HEK293 (cell line): ENCODE results near the gene FAM120C.

ENCODE experiments used
- CTCF ChIA-PET: fragments of 350-600 bp; formaldehyde crosslinking; extraction: SDS; loops from one replicate; lab custom pipeline; 2021; ENCODE audit warnings: antibody characterized with exemption; lab: Yijun Ruan, JAX
- POLR2A ChIA-PET: fragments of 300-600 bp; formaldehyde crosslinking; extraction: SDS; loops from one replicate; lab custom pipeline; 2020; ENCODE audit warnings: antibody characterized with exemption, inconsistent platforms; lab: Yijun Ruan, JAX
- H3K27ac ChIP-seq: fragments of 200-500 bp; sonication (Bioruptor generic); 2 replicates; pipeline ENCODE4 v1.5.1; 2014; ENCODE audit warnings: low read depth, low read length, control low read depth, inconsistent platforms; ENCODE audit errors: extremely low read depth
- H3K36me3 ChIP-seq, 2 experiments: fragments of 200-500 bp in 1 of 2; sonication (Bioruptor generic) in 1 of 2; 1 replicate in 1 of 2; 2 replicates in 1 of 2; pipeline ENCODE4 v1.5.1; 2014 to 2017; ENCODE audit warnings: inconsistent platforms in 2 of 2, low read length in 2 of 2; ENCODE audit not compliant: control insufficient read depth in 2 of 2, insufficient read depth in 1 of 2
- H3K4me1 ChIP-seq: fragments of 200-500 bp; sonication (Bioruptor generic); 2 replicates; pipeline ENCODE4 v1.5.1; 2014; ENCODE audit warnings: mild to moderate bottlenecking, low read length, inconsistent platforms; ENCODE audit not compliant: control insufficient read depth, insufficient read depth
- H3K4me3 ChIP-seq: 2 replicates; pipeline ENCODE4 v1.5.1; 2011; ENCODE audit warnings: low read depth, mild to moderate bottlenecking, control low read depth, low read length, moderate library complexity
- H3K9me3 ChIP-seq: fragments of 200-500 bp; sonication (Bioruptor generic); 2 replicates; pipeline ENCODE4 v1.5.1; 2014; ENCODE audit warnings: low read depth, low read length, inconsistent platforms; ENCODE audit not compliant: control insufficient read depth, insufficient read depth
- AEBP2 ChIP-seq: fragments of 450-650 bp; formaldehyde crosslinking; IDR thresholded peaks from 2 replicates; pipeline ENCODE4 v1.5.1; 2016; ENCODE audit warnings: missing biosample characterization, missing genetic modification characterization, borderline replicate concordance
- KLF7 ChIP-seq: fragments of 450-650 bp; formaldehyde crosslinking; IDR thresholded peaks from 2 replicates; pipeline ENCODE4 v1.5.1; 2016; ENCODE audit warnings: missing biosample characterization, missing genetic modification characterization, borderline replicate concordance
- MEIS1 ChIP-seq: sonication (generic); formaldehyde crosslinking; IDR thresholded peaks from 2 replicates; pipeline ENCODE4 v1.8.1; 2022; ENCODE audit warnings: missing genetic modification reagents, mild to moderate bottlenecking, borderline replicate concordance
- PATZ1 ChIP-seq: fragments of 450-650 bp; formaldehyde crosslinking; IDR thresholded peaks from 2 replicates; pipeline ENCODE4 v1.5.1; 2016; ENCODE audit warnings: missing biosample characterization, missing genetic modification characterization
- PBX3 ChIP-seq: sonication (generic); formaldehyde crosslinking; IDR thresholded peaks from 2 replicates; pipeline ENCODE4 v1.8.1; 2022; ENCODE audit warnings: mild to moderate bottlenecking, moderate library complexity, missing genetic modification reagents
- RBAK ChIP-seq: fragments of 450-650 bp; formaldehyde crosslinking; IDR thresholded peaks from 2 replicates; pipeline ENCODE4 v1.5.1; 2016; ENCODE audit warnings: missing biosample characterization, missing genetic modification characterization
- REST ChIP-seq: fragments of 450-650 bp; formaldehyde crosslinking; IDR thresholded peaks from 2 replicates; pipeline ENCODE4 v1.5.1; 2016; ENCODE audit warnings: missing biosample characterization, missing genetic modification characterization
- SCRT2 ChIP-seq: fragments of 450-650 bp; formaldehyde crosslinking; IDR thresholded peaks from 2 replicates; pipeline ENCODE4 v1.5.1; 2016; ENCODE audit warnings: missing biosample characterization, missing genetic modification characterization
- ZBTB17 ChIP-seq: fragments of 450-650 bp; formaldehyde crosslinking; IDR thresholded peaks from 2 replicates; pipeline ENCODE4 v1.5.1; 2016; ENCODE audit warnings: missing biosample characterization, missing genetic modification characterization
- ZNF10 ChIP-seq: fragments of 450-650 bp; formaldehyde crosslinking; IDR thresholded peaks from 2 replicates; pipeline ENCODE4 v1.5.1; 2017; ENCODE audit warnings: missing biosample characterization, missing genetic modification characterization
- ZNF112 ChIP-seq: fragments of 450-650 bp; formaldehyde crosslinking; IDR thresholded peaks from 2 replicates; pipeline ENCODE4 v1.5.0; 2017; ENCODE audit warnings: missing biosample characterization, missing genetic modification characterization
- ZNF121 ChIP-seq: fragments of 450-650 bp; formaldehyde crosslinking; IDR thresholded peaks from 2 replicates; pipeline ENCODE4 v1.5.1; 2016; ENCODE audit warnings: missing biosample characterization, missing genetic modification characterization
- ZNF138 ChIP-seq: fragments of 450-650 bp; formaldehyde crosslinking; IDR thresholded peaks from 2 replicates; pipeline ENCODE4 v1.5.1; 2016; ENCODE audit warnings: missing biosample characterization, missing genetic modification characterization, borderline replicate concordance
- ZNF184 ChIP-seq: fragments of 450-650 bp; IDR thresholded peaks from 2 replicates; pipeline ENCODE4 v1.5.1; 2018; ENCODE audit warnings: missing biosample characterization, mild to moderate bottlenecking, missing genetic modification characterization
- ZNF214 ChIP-seq: fragments of 450-650 bp; formaldehyde crosslinking; IDR thresholded peaks from 2 replicates; pipeline ENCODE4 v1.5.1; 2017; ENCODE audit warnings: missing biosample characterization, mild to moderate bottlenecking, missing genetic modification characterization, borderline replicate concordance
- ZNF223 ChIP-seq: fragments of 450-650 bp; formaldehyde crosslinking; IDR thresholded peaks from 2 replicates; pipeline ENCODE4 v1.5.1; 2016; ENCODE audit warnings: missing biosample characterization, missing genetic modification characterization
- ZNF274 ChIP-seq, 2 experiments: fragments of 200-500 bp in 1 of 2; fragments of 450-650 bp in 1 of 2; sonication (Bioruptor generic) in 1 of 2; formaldehyde crosslinking in 1 of 2; IDR thresholded peaks; 2 replicates each; pipeline versions ENCODE4 v1.5.1 to v1.6.1; 2014 to 2016; ENCODE audit warnings: borderline replicate concordance in 1 of 2, inconsistent platforms in 1 of 2, low read length in 1 of 2, missing biosample characterization in 1 of 2, missing genetic modification characterization in 1 of 2
- ZNF292 ChIP-seq: fragments of 450-650 bp; formaldehyde crosslinking; IDR thresholded peaks from 2 replicates; pipeline ENCODE4 v1.5.1; 2016; ENCODE audit warnings: low read depth, missing biosample characterization, missing genetic modification characterization, borderline replicate concordance
- ZNF335 ChIP-seq: fragments of 450-650 bp; formaldehyde crosslinking; conservative IDR thresholded peaks from 2 replicates; pipeline ENCODE4 v1.5.1; 2016; ENCODE audit warnings: missing biosample characterization, missing genetic modification characterization
- ZNF571 ChIP-seq: fragments of 450-650 bp; formaldehyde crosslinking; IDR thresholded peaks from 2 replicates; pipeline ENCODE4 v1.5.0; 2017; ENCODE audit warnings: missing biosample characterization, missing genetic modification characterization
- ZNF580 ChIP-seq: fragments of 450-650 bp; formaldehyde crosslinking; IDR thresholded peaks from 2 replicates; pipeline ENCODE4 v1.5.1; 2016; ENCODE audit warnings: missing biosample characterization, missing genetic modification characterization
- ZNF658 ChIP-seq: fragments of 450-650 bp; formaldehyde crosslinking; IDR thresholded peaks from 2 replicates; pipeline ENCODE4; 2016; ENCODE audit warnings: missing biosample characterization, missing genetic modification characterization
- ZNF660 ChIP-seq: fragments of 450-650 bp; IDR thresholded peaks from 2 replicates; pipeline ENCODE4 v1.5.1; 2018; ENCODE audit warnings: missing biosample characterization, mild to moderate bottlenecking, missing genetic modification characterization
- ZSCAN16 ChIP-seq: fragments of 450-650 bp; formaldehyde crosslinking; IDR thresholded peaks from 2 replicates; pipeline ENCODE4 v1.5.1; 2016; ENCODE audit warnings: missing biosample characterization, missing genetic modification characterization
- ZSCAN18 ChIP-seq: fragments of 450-650 bp; formaldehyde crosslinking; IDR thresholded peaks from 2 replicates; pipeline ENCODE4 v1.5.1; 2016; ENCODE audit warnings: missing biosample characterization, missing genetic modification characterization

The FAM120C gene

GRCh38 chrX:54193085-54193821, 10.2 kb upstream of the FAM120C start:
- Histone ChIP-seq H3K4me1 (no peaks in the 10 kb centered on the region), H3K36me3 (no peaks in the 10 kb centered on the region; a peak in 1 of 3 replicates), H3K27ac (no peak overlapping the region), H3K9me3 (no peaks in the 10 kb centered on the region; the same call in 1 of the 2 replicates), H3K4me3 (no peak overlapping the region)
- TF ChIP-seq KLF7 (tag by site-specific recombination) (no peak), PATZ1 (tag by site-specific recombination) (no peak), ZNF335 (tag by site-specific recombination) (no peak), ZNF223 (no peak), MEIS1 (CRISPR knock-in tag) (no peak), SCRT2 (no peak), ZNF184 (no peak), ZNF138 (tag by site-specific recombination) (no peak), ZSCAN18 (no peak), ZNF571 (no peak), ZNF274 (IDR thresholded peaks at IDR 0.05; ENCODE audit: low read length) (no peak), ZNF274 (tag by site-specific recombination; IDR thresholded peaks at IDR 0.05; ENCODE audit: borderline replicate concordance) (no peak), ZNF660 (tag by site-specific recombination) (no peak), ZNF10 (tag by site-specific recombination) (no peak), AEBP2 (tag by site-specific recombination) (no peak), ZNF121 (no peak), ZNF658 (tag by site-specific recombination) (no peak), ZBTB17 (tag by site-specific recombination) (no peak), ZNF214 (tag by site-specific recombination) (no peak), RBAK (tag by site-specific recombination) (no peak)
- ChIA-PET POLR2A (no interaction called here), CTCF (no interaction called here)

GRCh38 chrX:54184474-54184873, 1.4 kb upstream of the FAM120C start:
- Histone ChIP-seq H3K27ac (no peak overlapping the region), H3K9me3 (no peaks in the 10 kb centered on the region), H3K4me3 (no peak overlapping the region), H3K36me3 (no peaks in the 10 kb centered on the region), H3K4me1 (0 out of 2 replicates have a peak, but pooled peaks cover 2% of the 10 kb centered on the region)
- ChIA-PET CTCF (interaction anchor here (0.6 kb wide), 1 partner anchor 255 kb away, joined by 3 read pairs; no protein-coding TSS in a partner anchor), POLR2A (no interaction called here)
- no peak for TF ChIP-seq ZNF112 (tag by site-specific recombination)
- no peak for TF ChIP-seq ZNF292
- no peak for TF ChIP-seq ZNF184
- no peak for TF ChIP-seq ZNF580 (tag by site-specific recombination)
- no peak for TF ChIP-seq PBX3 (CRISPR knock-in tag)
- TF ChIP-seq REST (tag by site-specific recombination), result no peak
- no peak for TF ChIP-seq ZNF274 (IDR thresholded peaks at IDR 0.05; ENCODE audit: low read length)
- no peak for TF ChIP-seq ZNF274 (tag by site-specific recombination; IDR thresholded peaks at IDR 0.05; ENCODE audit: borderline replicate concordance)
- no peak for TF ChIP-seq ZSCAN16 (tag by site-specific recombination)
